Peyer's patch (tissue), 4 donors: ENCODE data around the gene CASZ1. TPM values are rescaled to one million over a fixed set of nuclear protein-coding genes. Genes with fewer than 3 reads are reported as not detected.

Experiments used
- DNase-seq, 3 donors: peaks; one replicate each; pipeline ENCODE4 v3.0.0-alpha.2; 2017 to 2019
- H3K27ac ChIP-seq, 4 donors: fragments of 200-600 bp; sonication (generic); one replicate each; pipeline ENCODE4 v1.5.1; 2016 to 2019
- H3K27me3 ChIP-seq, 2 donors: fragments of 200-600 bp; sonication (generic); one replicate each; pipeline ENCODE4 v1.5.1; 2019
- H3K36me3 ChIP-seq, 3 donors: fragments of 200-600 bp; sonication (generic); one replicate each; pipeline ENCODE4 v1.5.1; 2016 to 2019
- H3K4me1 ChIP-seq, 4 donors: fragments of 200-600 bp; sonication (generic); one replicate each; pipeline ENCODE4 v1.5.1; 2016 to 2019
- H3K4me3 ChIP-seq, 4 donors: fragments of 200-600 bp; sonication (generic); 1 replicate in 3 of 4; 2 replicates in 1 of 4; pipeline ENCODE4 v1.5.1; 2016 to 2019; ENCODE audit warnings: mild to moderate bottlenecking in 1 of 4
- H3K9me3 ChIP-seq, 4 donors: fragments of 200-600 bp; sonication (generic); one replicate each; pipeline ENCODE4 v1.5.1; 2016 to 2019; ENCODE audit warnings: mild to moderate bottlenecking in 1 of 4
- CTCF ChIP-seq, 6 experiments: fragments of 450-650 bp in 4 of 6; fragments of 200-600 bp in 2 of 6; sonication (generic) in 1 of 6; IDR thresholded peaks; one replicate each; pipeline ENCODE4 v1.5.1; 2017 to 2019; ENCODE audit warnings: antibody characterized with exemption in 6 of 6, mild to moderate bottlenecking in 3 of 6, moderate library complexity in 1 of 6
- POLR2A ChIP-seq, 2 donors: fragments of 450-650 bp; IDR thresholded peaks; one replicate each; pipeline ENCODE4 v1.5.1; 2017; ENCODE audit warnings: antibody characterized with exemption in 2 of 2, mild to moderate bottlenecking in 2 of 2, moderate library complexity in 2 of 2
- total RNA-seq, 4 donors: library from RNA; depleted of rRNA; stranded (reverse); fragments of >200 nt; gene quantifications; one replicate each; pipeline ENCODE4 v1.1.0, GENCODE V29; 2016

CASZ1 gene
- total RNA-seq, 4 donors from 2014 or later = 87.5 to 165 (median 137) TPM

DNA sequence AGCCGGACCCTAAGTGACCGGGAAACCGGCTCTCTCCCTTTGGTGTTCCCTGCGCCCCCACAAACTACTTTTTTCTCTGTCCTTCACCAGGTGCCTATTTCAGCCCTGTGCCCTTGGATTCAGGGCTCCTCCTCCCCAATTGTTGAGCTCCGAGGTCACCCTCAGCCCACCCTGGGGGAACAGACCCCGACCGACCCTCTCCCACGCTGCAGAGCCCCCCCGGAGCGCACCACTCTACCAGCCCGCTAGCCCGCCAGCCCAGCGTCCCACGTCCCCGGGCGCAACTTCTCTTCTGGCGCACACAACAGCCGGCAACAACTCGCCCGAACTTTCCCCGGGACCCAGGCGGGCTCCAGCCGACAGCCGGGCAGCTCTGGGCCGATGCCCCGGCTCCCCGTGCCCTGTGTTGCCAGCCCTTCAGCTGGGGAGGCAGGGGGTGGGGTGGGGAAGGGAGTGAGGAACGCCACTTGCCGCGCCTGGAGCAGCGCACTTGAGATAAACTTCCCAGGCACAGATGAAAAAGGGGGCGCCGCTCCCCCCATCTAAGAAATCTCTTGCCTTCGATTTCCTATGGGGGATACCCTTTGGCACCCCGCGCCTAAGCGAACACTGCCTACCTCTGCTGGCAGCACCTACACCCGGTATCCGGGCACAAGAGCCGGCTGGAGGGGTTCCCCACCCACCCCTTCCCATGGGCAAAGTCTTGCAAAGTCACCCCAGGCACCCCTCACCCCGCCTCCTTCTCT, 997 bp downstream of the CASZ1 start:
- no peaks in the 10 kb centered on the region for H3K27me3 ChIP-seq
- peak overlapping the region in 3 of 4 donors; percentile 83 to 97 (median 91) for H3K27ac ChIP-seq
- DNase-seq = peak in 1 of 3 donors; percentile 76
- peaks cover 0 to 26% (median 3%) of the 10 kb centered on the region in 4 donors for H3K4me1 ChIP-seq
- H3K36me3 ChIP-seq = no peaks in the 10 kb centered on the region
- no peak for TF ChIP-seq CTCF (IDR thresholded peaks at IDR 0.05)
- no peak for TF ChIP-seq POLR2A (IDR thresholded peaks at IDR 0.05)
- no peaks in the 10 kb centered on the region for H3K9me3 ChIP-seq
- peak overlapping the region; percentile 34 to 90 (median 65) for H3K4me3 ChIP-seq

- Histone ChIP-seq H3K27me3 (no peaks in the 10 kb centered on the region), H3K4me1 (peaks cover 0 to 30% (median 4%) of the 10 kb centered on the region in 4 donors)
These were observed 1.6 kb downstream of the CASZ1 start for GRCh38 chr1:10794724-10795275.

DNA sequence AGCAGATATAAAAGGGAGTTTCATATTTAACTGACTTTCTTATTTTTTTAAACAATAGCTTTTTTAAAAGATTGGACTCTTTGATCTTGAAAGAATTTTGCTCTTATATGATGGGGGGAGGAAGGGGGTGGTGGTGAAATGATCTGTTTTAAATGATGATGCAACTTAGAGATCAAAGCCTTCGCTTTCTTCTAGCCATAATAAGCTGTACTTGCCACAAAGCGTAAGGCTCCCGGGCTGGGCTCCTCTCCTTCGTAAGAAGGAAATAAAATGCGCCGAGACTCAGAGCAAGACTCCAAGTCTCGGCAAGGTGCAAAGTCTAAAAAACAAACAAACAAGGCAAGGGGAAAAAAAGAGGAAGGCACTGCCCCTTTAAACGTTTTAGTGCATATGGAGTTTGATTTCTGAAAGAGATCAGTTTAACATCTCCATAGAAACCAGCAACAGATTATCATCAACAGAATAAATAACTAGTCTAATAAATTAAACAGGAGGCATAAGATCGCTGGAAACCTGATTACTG, 3.3 kb downstream of the CASZ1 start:
- peak in 1 of 3 donors; percentile 84 for DNase-seq
- TF ChIP-seq CTCF (IDR thresholded peaks at IDR 0.05) (no peak), POLR2A (IDR thresholded peaks at IDR 0.05) (peak; percentile 40 to 75)
- H3K4me3 ChIP-seq = peak overlapping the region in 3 of 4 donors; percentile 47 to 90 (median 83)
- no peaks in the 10 kb centered on the region for H3K9me3 ChIP-seq
- peak overlapping the region in 3 of 4 donors; percentile 83 to 97 (median 91) for H3K27ac ChIP-seq
- no peaks in the 10 kb centered on the region for H3K27me3 ChIP-seq
- no peaks in the 10 kb centered on the region for H3K36me3 ChIP-seq
- peaks cover 0 to 43% (median 6%) of the 10 kb centered on the region in 4 donors for H3K4me1 ChIP-seq

More at GRCh38 chr1:10794724-10795275, 1.6 kb downstream of the CASZ1 start:
- TF ChIP-seq POLR2A (IDR thresholded peaks at IDR 0.05) = no peak
- TF ChIP-seq CTCF (IDR thresholded peaks at IDR 0.05) = no peak
- H3K9me3 ChIP-seq = no peaks in the 10 kb centered on the region
- H3K4me3 ChIP-seq = peak overlapping the region; percentile 34 to 90 (median 65)
- no peak for DNase-seq
- peak overlapping the region in 3 of 4 donors; percentile 83 to 97 (median 91) for H3K27ac ChIP-seq
- H3K36me3 ChIP-seq = no peaks in the 10 kb centered on the region

DNA sequence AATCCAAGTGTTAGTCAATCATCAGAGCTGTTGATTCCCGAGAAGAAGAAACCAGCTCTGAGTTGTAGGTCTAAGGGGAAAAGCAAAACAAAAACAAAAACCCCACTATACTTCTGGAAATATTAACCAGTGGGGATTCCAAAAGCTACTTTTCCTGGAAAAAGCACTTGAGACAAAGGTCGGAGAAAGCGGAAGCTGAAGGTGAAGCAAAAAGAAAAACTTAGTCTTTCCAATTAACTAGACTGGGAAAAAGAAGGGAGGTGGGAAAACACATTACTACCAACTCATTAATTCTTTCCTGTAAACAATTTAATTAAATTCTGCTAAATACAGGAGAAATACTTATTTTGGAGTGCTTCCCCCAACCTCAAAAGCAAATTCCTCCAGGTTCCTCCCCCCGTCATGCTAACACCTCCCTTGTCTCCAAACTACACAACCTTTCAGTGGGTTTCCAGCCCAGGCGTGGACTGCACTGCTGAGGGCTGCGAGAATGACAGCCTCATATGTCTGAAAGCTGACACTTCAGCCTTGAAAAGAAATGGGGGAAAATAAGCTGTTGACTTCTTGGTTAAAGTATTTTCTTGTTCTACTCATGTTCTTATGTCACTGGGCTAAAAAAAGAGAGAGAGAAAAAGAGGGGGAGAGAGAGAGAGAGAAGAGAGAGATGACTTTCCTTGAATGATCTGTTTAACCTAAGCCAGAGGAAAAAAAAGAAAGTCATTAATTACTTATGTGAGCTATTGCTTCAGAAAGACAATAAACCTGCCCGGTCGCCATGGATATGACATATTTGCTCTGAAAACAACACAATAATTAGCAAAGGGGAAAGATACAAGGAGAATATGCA, 5.1 kb downstream of the CASZ1 start:
- peak in 1 of 3 donors; percentile 76 for DNase-seq
- Histone ChIP-seq H3K9me3 (no peaks in the 10 kb centered on the region), H3K4me1 (peaks cover 0 to 54% (median 6%) of the 10 kb centered on the region in 4 donors), H3K4me3 (peak overlapping the region in 1 of 4 donors; percentile 83), H3K36me3 (no peaks in the 10 kb centered on the region), H3K27me3 (no peaks in the 10 kb centered on the region), H3K27ac (peak overlapping the region in 3 of 4 donors; percentile 50 to 91 (median 82))
- TF ChIP-seq CTCF (IDR thresholded peaks at IDR 0.05) (no peak), POLR2A (IDR thresholded peaks at IDR 0.05) (peak in 1 of 2 donors; percentile 34)
